Urothelium cell line (cell line): ENCODE results near the gene LYST.
"Not testable (repeated sequence)": the region's sequence is repeated elsewhere in the genome, so short reads cannot be mapped to it uniquely, and the experiment has no call there.

Experiments used
- DNase-seq: peaks from one replicate; pipeline ENCODE4 v3.0.0; 2011; ENCODE audit warnings: low spot score, mixed read lengths
- FAIRE-seq: peaks from 2 replicates; lab custom pipeline; 2011; peaks lifted over from hg19 to GRCh38; lab: Jason Lieb, UNC

The LYST gene

DNA sequence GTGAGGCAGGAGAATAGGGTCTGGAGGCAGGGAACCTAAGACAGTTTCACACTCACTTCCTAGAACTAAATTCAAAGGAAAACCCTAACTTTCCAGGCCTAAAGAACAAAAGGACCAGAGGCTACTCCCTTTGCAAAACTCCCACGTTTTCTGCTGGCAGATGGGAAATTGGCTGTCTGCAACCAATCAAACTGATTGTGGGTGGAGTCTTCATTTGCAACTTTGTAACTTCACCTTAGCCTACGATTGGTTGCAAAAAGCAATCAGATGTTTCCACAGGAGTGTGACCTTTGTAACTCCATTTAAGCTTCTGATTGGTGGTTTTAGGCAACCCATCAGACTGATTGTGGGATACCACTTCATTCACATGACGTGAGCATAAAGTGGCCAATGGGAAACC lies 197.4 kb downstream of the LYST start:
- DNase-seq, result no peak
- no peak for FAIRE-seq

- DNase-seq (no peak), FAIRE-seq (no peak)
These were observed 203.1 kb downstream of the LYST start for GRCh38 chr1:235663628-235664027.

- DNase-seq, result no peak
- FAIRE-seq, result no peak
These were observed 205.1 kb downstream of the LYST start for GRCh38 chr1:235661568-235661967.

DNA sequence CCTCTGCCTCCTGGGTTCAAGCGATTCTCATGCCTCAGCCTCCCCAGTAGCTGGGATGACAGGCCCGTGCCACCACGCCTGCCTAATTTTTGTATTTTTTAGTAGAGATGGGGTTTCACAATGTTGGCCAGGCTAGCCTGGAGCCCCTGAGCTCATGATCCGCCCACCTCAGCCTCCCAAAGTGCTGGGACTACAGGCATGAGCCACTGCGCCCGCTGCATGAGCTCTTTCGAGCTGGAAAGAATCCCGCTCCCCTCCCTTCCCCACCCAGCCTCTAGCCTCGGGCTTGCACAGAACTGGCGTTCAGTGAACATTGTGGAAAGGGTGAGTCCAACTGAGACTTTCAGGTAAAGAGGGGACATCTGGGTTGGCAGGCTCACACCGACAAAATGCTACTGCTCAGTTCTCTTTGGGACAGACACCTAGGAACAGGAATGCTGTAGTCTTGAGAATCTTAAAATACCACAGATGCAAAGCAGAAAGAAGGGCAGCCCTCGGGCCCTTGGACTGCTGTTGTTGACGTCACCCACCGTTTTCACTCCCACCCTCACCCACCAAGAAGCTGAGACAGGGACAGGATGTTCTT lies 207.4 kb downstream of the LYST start:
- DNase-seq, result no peak
- no peak for FAIRE-seq

DNA sequence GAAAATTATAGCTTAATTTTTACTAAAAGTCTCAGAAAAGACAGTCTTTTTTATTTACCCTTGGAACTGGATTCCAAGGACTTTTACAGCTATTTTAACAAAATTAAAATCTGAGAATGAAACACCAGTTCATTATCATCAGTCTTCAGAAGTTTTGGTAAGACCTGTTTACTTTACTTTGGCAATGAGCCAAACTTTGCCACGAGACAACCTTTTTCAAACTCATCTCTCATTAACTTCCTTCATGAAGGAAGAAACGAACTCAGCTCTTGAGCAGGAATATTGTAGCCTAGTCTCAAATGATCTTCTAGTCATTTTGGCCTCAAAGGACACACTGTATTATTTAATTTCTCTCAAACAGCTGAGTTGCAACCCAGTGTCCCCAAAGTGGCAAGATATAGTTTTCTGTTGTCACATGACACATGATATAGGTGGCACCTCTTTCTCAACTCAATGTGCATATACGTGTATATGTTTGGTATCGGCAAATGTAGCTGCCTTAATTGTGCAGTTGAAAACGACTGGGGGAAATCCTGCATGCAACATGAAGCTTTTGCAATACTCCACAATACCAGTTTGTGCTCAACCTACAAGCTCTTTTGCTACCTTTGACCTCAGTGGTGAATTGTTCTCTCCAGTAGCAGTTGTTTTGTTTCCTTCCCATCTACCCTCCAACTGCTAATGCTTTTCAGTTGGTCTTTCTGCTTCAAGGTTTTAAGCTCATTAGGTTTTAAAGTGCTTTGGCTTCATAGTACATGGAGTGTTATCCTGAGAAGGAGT lies 208.8 kb downstream of the LYST start:
- DNase-seq (no peak), FAIRE-seq (no peak)

DNA sequence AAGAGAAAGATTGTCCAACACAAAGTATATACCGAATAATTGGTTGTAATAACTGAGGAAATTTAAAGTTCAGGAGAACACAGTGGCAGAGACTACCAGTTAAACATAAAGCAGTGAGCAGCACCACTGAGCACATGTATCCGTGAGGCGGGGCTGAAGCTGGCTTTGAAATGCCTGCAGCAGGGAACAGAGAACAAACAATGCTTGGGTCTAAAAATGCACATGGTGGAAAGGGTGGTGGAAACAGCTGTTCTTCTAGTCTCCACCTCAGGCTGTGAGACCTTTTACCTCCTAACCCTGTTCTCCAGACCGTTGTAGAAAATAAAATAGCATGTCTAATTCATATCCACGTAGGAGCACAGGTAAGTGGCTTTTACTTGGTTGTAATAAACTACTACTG lies 209.4 kb downstream of the LYST start:
- FAIRE-seq, result no peak
- no peak for DNase-seq

DNA sequence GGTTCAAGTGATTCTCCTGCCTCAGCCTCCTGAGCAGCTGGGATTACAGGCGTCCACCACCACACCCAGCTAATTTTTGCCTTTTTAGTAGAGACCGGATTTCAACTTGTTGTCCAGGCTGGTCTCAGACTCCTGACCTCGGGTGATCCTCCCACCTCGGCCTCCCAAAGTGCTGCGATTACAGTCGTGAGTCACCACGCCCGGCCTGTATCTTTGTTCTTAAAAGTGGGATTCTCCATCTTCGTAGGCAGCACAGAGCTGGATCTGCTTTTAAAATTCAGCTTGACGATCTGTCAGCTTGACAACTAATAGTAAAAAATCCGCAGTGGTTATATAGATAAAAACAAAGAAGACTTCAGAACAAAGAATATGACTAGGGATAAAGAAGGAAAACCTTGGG lies 214.3 kb downstream of the LYST start:
- FAIRE-seq (no peak), DNase-seq (no peak)

GRCh38 chr1:235651170-235651806 lies 215.4 kb downstream of the LYST start:
- DNase-seq, result no peak
- FAIRE-seq, result no peak

DNA sequence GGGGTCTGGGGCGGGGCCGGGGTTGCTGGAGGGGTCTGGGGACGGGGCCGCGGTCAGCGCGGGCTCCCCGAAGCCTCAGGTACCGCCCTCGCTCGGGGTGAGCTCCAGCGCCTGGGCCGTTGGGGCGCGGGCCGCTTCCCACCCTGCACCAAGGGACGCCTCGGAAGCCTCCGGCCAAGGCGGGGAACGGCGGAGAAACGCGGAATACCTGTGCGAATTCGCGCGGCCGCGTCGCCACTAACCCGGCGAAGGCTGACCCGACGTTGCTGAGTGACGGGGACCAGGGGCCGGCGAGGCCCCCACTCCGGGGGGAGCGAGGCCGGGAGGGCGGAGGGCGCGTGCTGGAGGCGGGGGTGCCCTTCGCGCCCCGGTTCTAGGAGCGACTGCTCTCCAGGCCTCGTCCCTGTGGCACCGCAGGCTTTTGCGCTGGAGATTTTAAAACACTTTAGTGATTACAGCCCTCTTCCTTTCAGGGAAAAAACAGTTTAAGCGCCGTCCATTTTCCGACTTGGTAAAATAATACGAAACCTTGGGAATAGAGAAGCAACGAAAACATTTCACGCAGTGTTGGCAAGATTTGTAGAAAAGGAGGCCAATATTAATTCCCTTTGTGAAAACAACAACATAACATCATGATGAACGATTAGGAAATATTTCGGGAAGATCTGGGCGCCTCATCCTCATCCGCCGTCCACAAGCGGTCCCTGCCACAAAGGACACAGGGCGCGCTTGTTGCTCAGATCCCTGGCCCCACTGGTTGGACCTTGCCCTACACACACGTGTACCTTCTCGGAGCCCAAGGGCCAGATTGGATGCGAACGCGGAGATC lies 216.2 kb downstream of the LYST start:
- FAIRE-seq, result no peak
- DNase-seq, result no peak

GRCh38 chr1:235649368-235650163 lies 217.1 kb downstream of the LYST start, which contains the start of gene GNG4:
Gene GNG4 (minus strand): TSS chr1:235649784. CDS start chr1:235583838, 65,946 bp downstream.
- FAIRE-seq (no peak), DNase-seq (no peak)

GRCh38 chr1:235648954-235649367 lies 217.7 kb downstream of the LYST start:
- FAIRE-seq, result no peak
- DNase-seq, result no peak

- FAIRE-seq, result no peak
- no peak for DNase-seq
These were observed 218.2 kb downstream of the LYST start for GRCh38 chr1:235648407-235648907.

GRCh38 chr1:235647537-235647936 lies 219.2 kb downstream of the LYST start:
- FAIRE-seq, DNase-seq: not testable (repeated sequence)

GRCh38 chr1:235646463-235646862 lies 220.2 kb downstream of the LYST start:
- FAIRE-seq (no peak), DNase-seq (no peak)

- DNase-seq (no peak), FAIRE-seq (no peak)
These were observed 221.9 kb downstream of the LYST start for GRCh38 chr1:235644693-235645305.

GRCh38 chr1:235643837-235644692 lies 222.6 kb downstream of the LYST start:
- no peak for DNase-seq
- peak; percentile 68 for FAIRE-seq

DNA sequence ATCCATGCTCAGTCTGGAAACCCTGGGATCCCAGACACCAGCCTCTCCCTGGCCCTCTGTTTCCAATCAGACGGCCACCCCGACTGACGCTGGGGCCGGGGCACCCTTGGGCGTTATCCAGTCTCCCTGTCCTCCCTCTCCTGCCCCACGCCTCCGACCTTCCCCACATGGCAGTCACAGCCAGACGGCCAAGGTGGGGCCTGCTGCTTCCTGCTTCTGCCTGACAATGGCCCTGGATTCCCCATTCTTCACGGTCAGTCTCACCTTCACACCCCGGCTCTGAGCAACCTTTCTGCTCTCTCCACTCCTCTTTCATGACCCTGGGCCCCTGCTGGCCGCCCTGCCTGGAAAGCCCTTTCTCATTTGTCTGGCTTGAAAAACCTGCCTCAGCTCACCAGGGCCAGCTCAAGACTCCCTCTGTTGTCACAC lies 223.7 kb downstream of the LYST start:
- DNase-seq, result peak; percentile 17
- no peak for FAIRE-seq

DNA sequence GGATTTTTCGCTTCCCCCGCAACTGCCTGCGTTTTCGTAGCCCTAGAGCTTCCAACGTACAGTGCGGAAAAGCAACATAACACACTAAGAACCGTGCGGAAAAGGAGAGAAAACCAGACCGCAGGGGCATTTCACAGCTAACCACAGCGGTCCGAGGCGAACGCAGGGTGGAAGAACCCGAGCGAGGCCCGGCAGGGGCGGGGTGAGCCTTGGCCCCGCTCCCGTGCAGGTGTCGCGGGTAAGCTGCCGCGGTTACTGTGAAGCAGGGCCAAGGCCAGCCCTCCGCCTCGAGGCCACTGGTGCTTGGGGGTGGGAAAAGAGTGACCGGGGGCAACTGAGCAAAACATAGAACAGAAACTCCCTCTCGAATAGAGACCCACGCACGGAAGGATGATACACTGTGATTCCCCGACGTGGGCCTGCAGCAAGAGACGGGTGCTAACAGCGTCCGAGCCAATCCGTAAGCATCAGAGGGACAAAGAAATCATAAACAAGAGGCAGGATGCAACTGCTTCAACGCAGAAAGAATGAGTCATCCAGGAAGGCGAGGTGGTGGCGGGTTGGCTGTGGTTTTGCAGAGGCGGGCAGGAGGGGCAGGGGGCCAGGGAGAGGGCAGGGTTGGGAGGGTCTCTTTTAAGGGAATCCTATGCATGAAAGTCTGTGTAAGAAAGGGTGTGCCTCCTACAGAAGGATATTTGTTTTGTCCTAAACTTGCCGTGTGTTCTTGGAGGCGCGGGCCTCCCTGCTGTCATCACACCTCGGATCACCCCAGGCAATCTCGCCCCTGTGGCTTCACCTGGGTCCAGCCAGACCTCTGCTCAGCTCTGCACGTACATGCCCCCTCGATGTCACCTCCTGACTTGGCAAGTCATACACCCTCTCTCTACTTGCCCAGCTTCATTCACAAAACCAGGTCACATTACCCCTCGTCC lies 224.4 kb downstream of the LYST start:
- peak; percentile 85 for DNase-seq
- peak; percentile 68 for FAIRE-seq
